Tibial nerve (tissue), 4 donors: ENCODE results near the gene TUBB1. TPM values are rescaled to one million over a fixed set of nuclear protein-coding genes. Genes with fewer than 3 reads are reported as not detected.
"Not testable (repeated sequence)": the region's sequence is repeated elsewhere in the genome, so short reads cannot be mapped to it uniquely, and the experiment has no call there.

Source experiments
- DNase-seq, 2 donors: peaks; one replicate each; pipeline ENCODE4 v3.0.0-alpha.2; 2019; ENCODE audit warnings: low spot score in 2 of 2
- H3K27ac ChIP-seq, 4 donors: fragments of 200-600 bp; sonication (generic) in 3 of 4; one replicate each; pipeline ENCODE4 v1.5.1; 2017 to 2019; ENCODE audit warnings: mild to moderate bottlenecking in 1 of 4
- H3K27me3 ChIP-seq, 2 donors: fragments of 200-600 bp; sonication (generic) in 1 of 2; one replicate each; pipeline versions ENCODE4 v1.5.1 to v1.6.0; 2017 to 2019
- H3K36me3 ChIP-seq, 3 donors: fragments of 200-600 bp; sonication (generic); one replicate each; pipeline ENCODE4 v1.5.1; 2018 to 2019
- H3K4me1 ChIP-seq, 4 donors: fragments of 200-600 bp; sonication (generic) in 3 of 4; one replicate each; pipeline ENCODE4 v1.5.1; 2017 to 2019
- H3K4me3 ChIP-seq, 4 donors: fragments of 200-600 bp; sonication (generic) in 3 of 4; one replicate each; pipeline ENCODE4 v1.5.1; 2017 to 2019; ENCODE audit warnings: mild to moderate bottlenecking in 1 of 4, moderate library complexity in 1 of 4
- H3K9me3 ChIP-seq, 4 donors: fragments of 200-600 bp; sonication (generic) in 3 of 4; one replicate each; pipeline ENCODE4 v1.5.1; 2017 to 2019
- EP300 ChIP-seq, 2 donors: sonication (generic); formaldehyde crosslinking; IDR thresholded peaks; one replicate each; pipeline ENCODE4 v1.6.1; 2017; ENCODE audit warnings: antibody characterized with exemption in 2 of 2, mild to moderate bottlenecking in 1 of 2
- POLR2A ChIP-seq, 2 donors: fragments of 450-650 bp; IDR thresholded peaks; one replicate each; pipeline ENCODE4 v1.6.1; 2017; ENCODE audit warnings: antibody characterized with exemption in 2 of 2, mild to moderate bottlenecking in 2 of 2, moderate library complexity in 2 of 2
- WGBS, 2 donors: methylation state at CpG; one replicate each; pipeline ENCODE4 v1.1.5; 2018; 5-methylcytosine and 5-hydroxymethylcytosine counted together
- total RNA-seq, 4 donors: library from RNA; depleted of rRNA; stranded (reverse); fragments of >200 nt; gene quantifications; one replicate each; pipeline ENCODE4 v1.1.0, GENCODE V29; 2016
- TF ChIP-seq, protein P1 (sequence below), 5 experiments: fragments of 200-600 bp in 3 of 5; fragments of 450-650 bp in 2 of 5; sonication (generic) in 3 of 5; IDR thresholded peaks; one replicate each; pipeline ENCODE4 v1.5.1; 2016 to 2019; ENCODE audit warnings: antibody characterized with exemption in 5 of 5, mild to moderate bottlenecking in 3 of 5, moderate library complexity in 2 of 5

TUBB1 gene
- total RNA-seq, 4 donors from 2014 or later: 0.21 to 0.60 (median 0.59) TPM; not detected in 1

DNA sequence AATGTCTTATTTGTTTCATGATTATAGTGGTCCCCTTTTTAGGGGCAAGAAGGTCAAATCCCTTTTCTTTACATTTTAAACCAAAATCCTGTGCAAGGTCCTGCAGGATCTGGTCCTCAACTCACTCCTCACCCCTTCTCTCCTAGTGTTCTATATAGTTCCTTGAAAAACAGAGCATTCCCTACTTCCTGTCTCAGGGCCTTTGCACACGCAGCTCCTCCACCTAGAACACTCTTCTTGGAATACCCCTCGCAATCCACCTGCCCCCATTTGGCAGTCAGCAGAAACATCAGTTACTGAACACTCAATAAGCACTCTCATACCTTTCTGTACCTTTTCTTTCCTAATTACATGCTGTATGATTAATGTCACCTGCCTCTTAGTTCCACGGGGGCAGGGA, 16.2 kb downstream of the TUBB1 start:
- no peak overlapping the region for H3K27ac ChIP-seq
- H3K4me1 ChIP-seq: peaks cover 2 to 43% (median 14%) of the 10 kb centered on the region in 4 donors
- WGBS, 2 donors: 94 to 99% methylated on average over 3 of the region's 3 CpGs

GRCh38 chr20:59037386-59037785, 18.2 kb downstream of the TUBB1 start:
- WGBS, 2 donors: 83 to 89% methylated on average over 12 of the region's 12 CpGs
- Histone ChIP-seq H3K4me1 (peaks cover 2 to 47% (median 12%) of the 10 kb centered on the region in 4 donors), H3K36me3 (peaks cover 0 to 44% (median 3%) of the 10 kb centered on the region in 3 donors), H3K27me3 (no peaks in the 10 kb centered on the region), H3K9me3 (no peaks in the 10 kb centered on the region), H3K27ac (no peak overlapping the region), H3K4me3 (no peak overlapping the region)
- no peak for DNase-seq
- no peak for TF ChIP-seq POLR2A (IDR thresholded peaks at IDR 0.05)

More for the DNA sequence above, 16.2 kb downstream of the TUBB1 start:
- H3K27me3 ChIP-seq: no peaks in the 10 kb centered on the region
- DNase-seq: no peak
- TF ChIP-seq, protein P1, sequence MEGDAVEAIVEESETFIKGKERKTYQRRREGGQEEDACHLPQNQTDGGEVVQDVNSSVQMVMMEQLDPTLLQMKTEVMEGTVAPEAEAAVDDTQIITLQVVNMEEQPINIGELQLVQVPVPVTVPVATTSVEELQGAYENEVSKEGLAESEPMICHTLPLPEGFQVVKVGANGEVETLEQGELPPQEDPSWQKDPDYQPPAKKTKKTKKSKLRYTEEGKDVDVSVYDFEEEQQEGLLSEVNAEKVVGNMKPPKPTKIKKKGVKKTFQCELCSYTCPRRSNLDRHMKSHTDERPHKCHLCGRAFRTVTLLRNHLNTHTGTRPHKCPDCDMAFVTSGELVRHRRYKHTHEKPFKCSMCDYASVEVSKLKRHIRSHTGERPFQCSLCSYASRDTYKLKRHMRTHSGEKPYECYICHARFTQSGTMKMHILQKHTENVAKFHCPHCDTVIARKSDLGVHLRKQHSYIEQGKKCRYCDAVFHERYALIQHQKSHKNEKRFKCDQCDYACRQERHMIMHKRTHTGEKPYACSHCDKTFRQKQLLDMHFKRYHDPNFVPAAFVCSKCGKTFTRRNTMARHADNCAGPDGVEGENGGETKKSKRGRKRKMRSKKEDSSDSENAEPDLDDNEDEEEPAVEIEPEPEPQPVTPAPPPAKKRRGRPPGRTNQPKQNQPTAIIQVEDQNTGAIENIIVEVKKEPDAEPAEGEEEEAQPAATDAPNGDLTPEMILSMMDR (IDR thresholded peaks at IDR 0.05): no peak
- H3K9me3 ChIP-seq: no peaks in the 10 kb centered on the region
- no peak overlapping the region for H3K4me3 ChIP-seq
- peaks cover 0 to 44% (median 3%) of the 10 kb centered on the region in 3 donors for H3K36me3 ChIP-seq

DNA sequence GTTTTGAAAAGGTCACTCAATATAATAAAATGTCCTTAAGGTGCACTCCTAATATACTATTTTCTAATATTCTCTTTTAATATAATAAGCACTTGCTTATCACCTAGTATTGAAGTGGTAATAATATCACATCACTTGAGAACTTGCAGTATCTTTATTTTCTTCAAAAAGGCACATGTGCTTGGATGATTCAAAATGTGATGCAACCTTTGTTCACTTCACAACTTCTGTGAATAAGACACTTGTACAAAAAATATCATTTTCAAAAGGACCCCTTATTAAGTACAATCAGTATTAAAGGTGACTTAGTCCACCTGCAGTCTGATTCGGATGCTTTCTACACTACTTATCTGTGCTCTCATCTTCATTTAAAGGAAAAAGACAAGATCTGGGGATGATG, 20.0 kb downstream of the TUBB1 start:
- Histone ChIP-seq H3K4me3 (no peak overlapping the region), H3K9me3 (no peaks in the 10 kb centered on the region), H3K27ac (no peak overlapping the region), H3K4me1 (peaks cover 2 to 47% (median 15%) of the 10 kb centered on the region in 4 donors), H3K27me3 (no peaks in the 10 kb centered on the region), H3K36me3 (peaks cover 0 to 43% (median 3%) of the 10 kb centered on the region in 3 donors)
- TF ChIP-seq, protein P1 (IDR thresholded peaks at IDR 0.05): no peak
- TF ChIP-seq EP300 (IDR thresholded peaks at IDR 0.05) (no peak), POLR2A (IDR thresholded peaks at IDR 0.05) (no peak)
- DNase-seq: no peak
- 81 to 87% methylated on average over 1 of the region's 1 CpG for WGBS, 2 donors

DNA sequence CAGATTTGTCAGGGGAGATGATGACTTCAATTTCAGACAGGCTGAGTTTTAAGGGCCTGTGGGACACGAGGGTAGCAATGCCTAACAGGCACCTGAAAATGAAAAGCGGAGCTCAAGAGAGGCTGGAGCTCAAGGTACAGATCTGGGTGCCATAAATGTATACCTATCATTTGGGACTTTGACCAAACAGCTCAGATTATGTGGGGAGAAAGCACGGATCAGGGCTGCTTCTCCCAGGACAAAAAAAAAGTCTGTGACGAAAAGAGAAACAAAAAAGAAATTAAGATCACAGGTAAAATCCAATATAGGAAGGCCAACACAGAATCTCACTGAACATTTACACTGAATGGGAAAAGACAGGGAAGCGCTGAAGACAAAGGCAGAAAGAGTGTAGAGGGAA, 21.4 kb downstream of the TUBB1 start:
- Histone ChIP-seq H3K27me3 (no peaks in the 10 kb centered on the region), H3K9me3 (no peaks in the 10 kb centered on the region), H3K27ac (peak overlapping the region in 1 of 4 donors; percentile 93), H3K4me1 (peaks cover 2 to 47% (median 16%) of the 10 kb centered on the region in 4 donors), H3K4me3 (no peak overlapping the region), H3K36me3 (peaks cover 0 to 31% (median under 1%) of the 10 kb centered on the region in 3 donors)
- TF ChIP-seq, protein P1 (IDR thresholded peaks at IDR 0.05): no peak
- TF ChIP-seq POLR2A (IDR thresholded peaks at IDR 0.05) (no peak), EP300 (IDR thresholded peaks at IDR 0.05) (no peak)
- 87 to 89% methylated on average over 5 of the region's 5 CpGs for WGBS, 2 donors
- no peak for DNase-seq

DNA sequence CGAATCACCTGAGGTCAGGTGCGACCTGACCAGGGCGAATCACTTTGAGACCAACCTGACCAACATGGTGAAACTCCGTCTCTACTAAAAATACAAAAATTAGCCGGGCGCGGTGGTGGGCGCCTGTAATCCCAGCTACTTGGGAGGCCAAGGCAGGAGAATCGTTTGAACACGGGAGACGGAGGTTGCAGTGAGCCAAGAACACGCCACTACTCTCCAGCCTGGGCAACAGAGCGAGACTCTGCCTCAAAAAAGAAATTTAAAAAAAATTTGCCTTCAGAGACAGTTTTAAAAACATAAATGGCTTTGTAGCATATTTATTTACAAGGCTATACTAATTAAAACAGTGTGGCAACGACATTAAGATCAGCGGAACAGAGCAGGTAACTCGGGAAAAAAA, 22.3 kb downstream of the TUBB1 start:
- peaks cover 2 to 47% (median 16%) of the 10 kb centered on the region in 4 donors for H3K4me1 ChIP-seq
- peaks cover 0 to 23% (median 0%) of the 10 kb centered on the region in 3 donors for H3K36me3 ChIP-seq
- H3K4me3 ChIP-seq: peak overlapping the region in 3 of 4 donors; percentile 90 to 100 (median 96)
- peak overlapping the region in 2 of 4 donors; percentile 85 to 93 for H3K27ac ChIP-seq
- DNase-seq, H3K9me3 ChIP-seq, H3K27me3 ChIP-seq: not testable (repeated sequence)
- 87 to 91% methylated on average over 16 of the region's 16 CpGs for WGBS, 2 donors

DNA sequence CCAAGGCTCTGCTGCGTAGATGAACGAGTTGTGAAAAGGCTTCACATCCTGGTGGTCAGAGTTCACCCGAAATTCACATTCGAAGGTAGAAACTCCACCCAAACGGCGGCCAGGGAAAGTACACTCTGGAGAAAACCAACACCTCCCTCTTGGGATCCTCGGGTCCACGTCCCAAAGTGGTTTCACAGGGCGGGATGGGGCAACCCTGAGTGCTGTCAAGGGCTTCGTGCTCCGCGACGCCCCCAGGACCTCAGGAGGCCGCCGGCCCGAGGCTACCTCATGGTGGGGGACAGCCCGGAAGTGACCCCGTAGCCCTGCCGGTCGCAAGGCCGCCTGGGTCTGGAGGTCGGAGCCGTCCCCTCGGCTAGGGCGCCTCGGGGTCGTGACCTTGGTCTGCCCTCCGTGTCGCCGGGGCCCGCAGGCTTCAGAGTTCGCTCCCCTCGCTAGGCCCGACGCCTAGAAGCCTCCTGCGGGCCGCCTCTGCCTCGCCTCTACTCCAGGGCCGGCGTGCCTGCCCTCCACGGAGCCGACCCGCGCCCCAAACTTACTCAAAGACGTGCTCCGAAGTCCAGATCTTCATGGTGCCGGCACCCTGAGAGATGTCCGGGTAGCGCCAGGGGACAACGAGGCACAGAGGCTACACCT, 23.0 kb downstream of the TUBB1 start, which contains the start of gene PRELID3B:
Gene PRELID3B (minus strand): TSS at position 636 of the 645 bp plus-strand sequence. CDS start 56 bp downstream, at position 580.
- TF ChIP-seq POLR2A (IDR thresholded peaks at IDR 0.05) (no peak), EP300 (IDR thresholded peaks at IDR 0.05) (peak in 1 of 2 donors; percentile 51)
- TF ChIP-seq, protein P1 (IDR thresholded peaks at IDR 0.05): no peak
- peaks cover 0 to 15% (median 0%) of the 10 kb centered on the region in 3 donors for H3K36me3 ChIP-seq
- peak within 1 kb of the TSS; percentile 68 to 100 (median 93) for H3K4me3 ChIP-seq
- peak in 1 of 2 donors; percentile 7 for DNase-seq
- peak within 1 kb of the TSS; percentile 58 to 93 (median 87) for H3K27ac ChIP-seq
- 1 to 10% methylated on average over 18 to 32 of the region's 50 CpGs for WGBS, 2 donors
- no peaks in the 10 kb centered on the region for H3K27me3 ChIP-seq
- no peaks in the 10 kb centered on the region for H3K9me3 ChIP-seq
- H3K4me1 ChIP-seq: peaks cover 2 to 47% (median 16%) of the 10 kb centered on the region in 4 donors
